AG04450 (cell line): ENCODE results near the gene KRT26. TPM values are rescaled to one million over a fixed set of nuclear protein-coding genes. Genes with fewer than 3 reads are reported as not detected.
A peak's percentile ranks its signal among the peaks of the same experiment; 100 is the strongest.

Experiments used
- CTCF ChIA-PET: fragments of 300-600, 350-600 bp; formaldehyde crosslinking; extraction: SDS; loops from one replicate; lab custom pipeline; 2022; ENCODE audit warnings: antibody characterized with exemption, inconsistent platforms; lab: Charles Lee
- POLR2A ChIA-PET: fragments of 350-600 bp; formaldehyde crosslinking; extraction: SDS; loops from one replicate; lab custom pipeline; 2021; ENCODE audit warnings: antibody characterized with exemption, inconsistent platforms; lab: Yijun Ruan, JAX
- DNase-seq: peaks from one replicate; pipeline ENCODE4 v3.0.0-alpha.2; 2011; ENCODE audit warnings: low read depth, low spot score
- H3K27ac ChIP-seq: one replicate; pipeline ENCODE4 v1.5.1; 2012; ENCODE audit warnings: low read depth, low read length, control low read depth
- H3K27me3 ChIP-seq: one replicate; pipeline ENCODE4 v1.6.0; 2012; ENCODE audit warnings: low read length; ENCODE audit not compliant: control insufficient read depth, insufficient read depth
- H3K4me3 ChIP-seq: 2 replicates; pipeline ENCODE4 v1.5.1; 2011; ENCODE audit warnings: mild to moderate bottlenecking, low read depth, low read length, control low read depth
- H3K9me3 ChIP-seq: 2 replicates; pipeline ENCODE4 v1.5.1; 2012; ENCODE audit warnings: low read length; ENCODE audit not compliant: control insufficient read depth, insufficient read depth
- polyA plus RNA-seq: library from polyadenylated mRNA; depleted of rRNA; stranded (reverse); fragments of >200 nt; gene quantifications from 2 replicates; pipeline ENCODE4 v1.2.3, GENCODE V29; 2011
- TF ChIP-seq, protein P1 (sequence below): IDR thresholded peaks from 2 replicates; pipeline ENCODE4 v1.5.1; 2011; ENCODE audit warnings: low read depth, low read length, control low read depth, inconsistent platforms

KRT26 gene
- polyA plus RNA-seq, 1 experiment: not detected

GRCh38 chr17:40791787-40792436 lies 19.9 kb upstream of the KRT26 start:
- CTCF ChIA-PET: interaction anchor here (0.6 to 5.8 kb wide), 24 partner anchors 10 to 876 kb away, joined by 3 to 51 read pairs (median 3); no protein-coding TSS in a partner anchor
- peaks cover 27% of the 10 kb centered on the region for H3K27me3 ChIP-seq
- H3K9me3 ChIP-seq: no peaks in the 10 kb centered on the region; the same call in 1 of the 2 replicates
- peak; percentile 11 for DNase-seq
- H3K27ac ChIP-seq: no peak overlapping the region
- no peak overlapping the region for H3K4me3 ChIP-seq
- TF ChIP-seq, protein P1, sequence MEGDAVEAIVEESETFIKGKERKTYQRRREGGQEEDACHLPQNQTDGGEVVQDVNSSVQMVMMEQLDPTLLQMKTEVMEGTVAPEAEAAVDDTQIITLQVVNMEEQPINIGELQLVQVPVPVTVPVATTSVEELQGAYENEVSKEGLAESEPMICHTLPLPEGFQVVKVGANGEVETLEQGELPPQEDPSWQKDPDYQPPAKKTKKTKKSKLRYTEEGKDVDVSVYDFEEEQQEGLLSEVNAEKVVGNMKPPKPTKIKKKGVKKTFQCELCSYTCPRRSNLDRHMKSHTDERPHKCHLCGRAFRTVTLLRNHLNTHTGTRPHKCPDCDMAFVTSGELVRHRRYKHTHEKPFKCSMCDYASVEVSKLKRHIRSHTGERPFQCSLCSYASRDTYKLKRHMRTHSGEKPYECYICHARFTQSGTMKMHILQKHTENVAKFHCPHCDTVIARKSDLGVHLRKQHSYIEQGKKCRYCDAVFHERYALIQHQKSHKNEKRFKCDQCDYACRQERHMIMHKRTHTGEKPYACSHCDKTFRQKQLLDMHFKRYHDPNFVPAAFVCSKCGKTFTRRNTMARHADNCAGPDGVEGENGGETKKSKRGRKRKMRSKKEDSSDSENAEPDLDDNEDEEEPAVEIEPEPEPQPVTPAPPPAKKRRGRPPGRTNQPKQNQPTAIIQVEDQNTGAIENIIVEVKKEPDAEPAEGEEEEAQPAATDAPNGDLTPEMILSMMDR: peak; percentile 79
- POLR2A ChIA-PET: no interaction called here

DNA sequence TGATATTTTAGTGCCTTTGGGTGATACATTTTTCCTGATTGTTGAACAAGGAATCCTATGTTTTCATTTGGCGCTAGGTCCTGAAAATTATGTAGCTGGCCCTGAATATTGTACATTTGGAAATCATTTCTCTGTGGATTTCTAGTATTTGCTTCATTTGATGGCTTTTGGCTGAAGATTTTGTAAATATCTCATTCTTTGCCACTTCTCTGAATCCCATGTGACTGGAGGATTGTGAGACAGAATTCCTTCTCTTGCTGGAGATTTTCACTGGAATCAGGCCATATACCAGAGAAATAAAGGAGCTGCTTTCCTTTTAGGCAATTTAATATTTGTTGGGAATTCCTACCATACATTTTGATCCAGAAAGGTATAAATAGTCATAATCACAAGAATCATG lies 19.1 kb upstream of the KRT26 start:
- Histone ChIP-seq H3K27ac (no peak overlapping the region), H3K27me3 (peaks cover 20% of the 10 kb centered on the region), H3K4me3 (no peak overlapping the region), H3K9me3 (no peaks in the 10 kb centered on the region)
- ChIA-PET POLR2A (no interaction called here), CTCF (interaction anchor here (0.5 to 5.8 kb wide), 21 partner anchors 10 to 877 kb away, joined by 3 to 51 read pairs (median 3); no protein-coding TSS in a partner anchor)
- TF ChIP-seq, protein P1: no peak
- DNase-seq: no peak

DNA sequence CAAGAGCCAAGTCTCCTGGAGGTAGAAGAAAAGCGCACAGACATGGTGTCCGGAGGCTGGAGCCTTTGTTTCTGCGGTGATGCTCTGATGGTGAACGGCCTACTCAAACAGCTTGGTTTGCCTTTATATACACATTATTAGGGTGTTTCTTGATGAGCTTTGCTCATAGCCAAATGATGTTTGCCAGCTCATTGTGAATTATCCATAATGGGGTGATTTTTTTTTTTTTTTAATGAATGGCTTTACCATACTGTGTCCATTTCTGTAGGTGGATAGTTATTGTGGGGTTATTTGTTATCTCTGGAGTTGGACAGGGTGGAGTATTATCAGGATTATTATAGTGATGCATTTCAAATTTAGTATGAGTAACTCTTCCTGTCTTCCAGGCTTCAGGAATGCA lies 10.4 kb upstream of the KRT26 start, which contains the start of gene KRT27:
Gene KRT27, minus strand, starts transcription at position 101 of the 400 bp plus-strand sequence. Its CDS starts 57 bp downstream, at position 44.
- Histone ChIP-seq H3K4me3 (no peak within 1 kb of the TSS), H3K27me3 (peaks cover 22% of the 10 kb centered on the region), H3K27ac (no peak within 1 kb of the TSS), H3K9me3 (peaks cover 5% of the 10 kb centered on the region; the same call in 1 of the 2 replicates)
- ChIA-PET CTCF (interaction anchor here (1.0 kb wide), 1 partner anchor 222 kb away, joined by 3 read pairs; no protein-coding TSS in a partner anchor), POLR2A (no interaction called here)
- no peak for DNase-seq
- TF ChIP-seq, protein P1: no peak

DNA sequence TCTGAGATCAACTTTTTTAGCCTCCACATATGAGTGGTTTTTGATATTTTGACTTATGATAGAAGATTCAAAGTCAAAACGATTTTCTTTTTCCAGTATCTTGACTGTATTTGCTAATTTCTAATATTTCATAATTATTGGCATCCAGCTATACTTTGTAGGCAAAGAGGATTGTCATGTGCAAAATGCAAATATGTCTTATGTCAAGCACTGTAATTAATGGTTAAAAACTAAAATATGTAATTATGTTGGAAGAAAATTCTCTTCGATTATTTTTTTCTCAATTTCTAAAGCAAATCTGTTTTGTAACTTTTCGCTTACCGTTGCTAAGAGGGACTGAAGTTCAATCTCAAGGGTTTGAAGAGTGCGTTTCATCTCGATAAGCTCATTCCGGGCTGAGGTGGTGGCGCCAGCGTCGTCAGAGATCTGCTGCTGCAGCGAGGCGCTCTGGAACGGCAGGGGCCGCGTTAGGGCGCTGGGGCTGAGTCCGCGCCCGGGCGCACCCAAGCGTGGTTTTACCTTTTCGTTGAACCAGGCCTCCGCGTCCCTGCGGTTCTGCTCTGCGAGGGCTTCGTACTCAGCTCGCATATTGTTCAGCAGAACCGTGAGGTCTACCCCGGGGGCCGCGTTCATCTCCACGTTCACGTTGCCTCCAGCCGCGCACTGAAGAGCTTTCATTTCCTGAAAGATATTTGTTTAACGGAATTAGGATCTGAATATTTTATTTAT lies 7.3 kb upstream of the KRT26 start:
- no peak for DNase-seq
- TF ChIP-seq, protein P1: no peak
- POLR2A ChIA-PET: no interaction called here
- no peak overlapping the region for H3K4me3 ChIP-seq
- H3K27ac ChIP-seq: no peak overlapping the region
- peaks cover 5% of the 10 kb centered on the region; the same call in 1 of the 2 replicates for H3K9me3 ChIP-seq
- CTCF ChIA-PET: interaction anchor here (1.0 to 1.1 kb wide), 2 partner anchors 886 to 888 kb away, joined by 3 read pairs; no protein-coding TSS in a partner anchor
- H3K27me3 ChIP-seq: peaks cover 34% of the 10 kb centered on the region
